GM19397 (cell line): Measurements from ENCODE around the gene STARD7.

ENCODE experiments used
- ATAC-seq: cut with Tn5 transposase; IDR thresholded peaks from one replicate; pipeline ENCODE4 v1.9.1; 2021; ENCODE audit warnings: mild to moderate bottlenecking, moderate library complexity; ENCODE audit not compliant: unreplicated experiment

The STARD7 gene

GRCh38 chr2:96137321-96138178 lies 71.1 kb downstream of the STARD7 start:
- no peak for ATAC-seq

DNA sequence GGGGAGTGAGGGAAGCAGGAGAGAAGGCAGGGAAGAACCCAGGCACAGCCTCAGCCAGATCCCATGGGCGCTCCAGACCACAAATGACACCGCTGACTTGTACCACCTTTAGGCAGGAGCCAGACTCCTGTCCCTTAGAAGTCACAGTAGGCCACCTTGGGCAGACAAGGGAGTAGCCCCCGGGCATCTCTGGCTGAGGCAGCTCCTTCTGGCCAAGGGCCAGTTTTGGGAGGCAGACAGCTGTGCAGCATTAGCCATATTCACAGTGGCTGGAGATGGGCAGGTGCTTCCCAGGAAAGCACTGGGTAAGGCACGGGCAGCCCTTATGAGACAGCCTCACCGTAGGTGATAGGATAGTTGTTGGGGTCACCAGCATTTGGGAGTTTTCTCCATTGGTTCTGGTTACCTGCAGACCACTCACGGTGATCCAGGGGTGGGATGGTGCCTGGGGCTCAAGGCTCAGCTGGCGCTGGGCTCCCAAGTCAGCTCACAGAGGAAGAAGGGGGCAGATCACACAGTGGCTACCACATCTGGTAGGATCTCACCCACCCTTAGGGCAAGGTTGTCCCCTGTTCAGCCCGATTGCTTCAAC lies 72.4 kb downstream of the STARD7 start:
- ATAC-seq, result no peak

DNA sequence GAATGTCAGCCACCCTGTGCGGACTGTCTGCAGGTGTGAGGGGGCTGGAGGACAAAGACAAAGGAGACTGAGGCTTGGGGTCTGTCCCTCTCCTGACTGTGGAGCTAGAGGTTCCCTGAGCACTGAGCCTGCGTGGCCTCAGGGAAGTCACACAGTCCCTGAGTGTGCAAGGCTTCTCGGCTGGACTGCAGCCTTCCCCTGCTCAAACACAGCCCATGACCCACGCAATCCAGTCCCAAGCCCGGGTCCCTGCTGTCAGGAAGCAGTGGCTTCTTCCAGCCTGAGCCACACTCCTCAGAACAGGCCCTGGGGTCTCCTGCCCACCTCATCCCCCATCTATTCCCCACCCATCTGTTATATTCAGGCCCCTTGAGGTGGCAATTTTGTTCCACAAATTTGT lies 73.0 kb downstream of the STARD7 start:
- ATAC-seq, result no peak

DNA sequence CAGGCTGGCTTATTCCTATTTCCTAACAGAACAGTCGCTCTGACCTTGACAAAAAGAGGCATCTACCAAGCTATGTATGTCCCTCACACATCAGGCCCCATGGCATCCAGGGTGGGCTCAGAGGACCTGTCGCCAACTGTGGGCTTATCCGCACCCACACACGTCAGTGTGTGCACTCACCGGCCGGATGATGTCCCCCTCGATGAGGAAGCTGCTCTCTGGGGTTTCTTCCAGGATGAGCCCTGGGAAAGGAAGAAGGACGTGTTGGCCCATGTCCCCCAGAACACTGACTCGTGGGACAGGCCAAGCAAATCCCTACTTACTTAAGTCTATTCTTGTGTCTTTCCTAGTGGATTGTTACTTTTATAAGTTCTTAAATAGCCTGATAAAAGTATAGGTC lies 73.5 kb downstream of the STARD7 start:
- ATAC-seq, result no peak
